Measurements from ENCODE around the gene NCS1.

Gene NCS1

DNA sequence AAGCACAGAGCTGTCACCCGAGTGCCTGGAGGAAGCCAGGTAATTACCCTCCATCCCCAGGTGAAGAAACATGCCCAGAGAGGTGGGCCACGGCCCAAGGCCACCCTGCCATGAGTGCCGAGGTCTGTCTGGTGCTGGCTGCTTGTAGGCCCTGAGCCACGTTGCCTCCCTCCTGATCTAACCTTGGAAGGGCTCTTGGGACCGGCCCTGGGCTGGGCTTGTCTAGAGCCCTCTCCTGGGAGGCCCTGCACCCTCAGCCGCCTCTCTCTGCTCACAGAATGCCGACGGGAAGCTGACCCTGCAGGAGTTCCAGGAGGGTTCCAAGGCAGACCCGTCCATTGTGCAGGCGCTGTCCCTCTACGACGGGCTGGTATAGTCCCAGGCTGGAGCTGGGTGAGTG lies 53.9 kb downstream of the NCS1 start:
- Histone ChIP-seq H3K4me1 (ENCODE audit: insufficient read depth, low read length, poor library complexity, severe bottlenecking) (no peaks in the 10 kb centered on the region), H3K36me3 (ENCODE audit: insufficient read depth, low read length) (no peaks in the 10 kb centered on the region), H3F3A (ENCODE audit: low read depth) (no peaks in the 10 kb centered on the region), H2AFZ (ENCODE audit: low read length) (no peak overlapping the region), H3K9ac (ENCODE audit: low read depth, low read length, poor library complexity, severe bottlenecking) (no peak overlapping the region), H3K27me3 (ENCODE audit: insufficient read depth, low read length, poor library complexity, severe bottlenecking) (no peaks in the 10 kb centered on the region), H3K9me2 (replicated peaks; ENCODE audit: low read depth, low read length) (no peaks in the 10 kb centered on the region), H3K4me3 (ENCODE audit: low read length, poor library complexity, severe bottlenecking) (no peak overlapping the region), H3K79me2 (ENCODE audit: insufficient read depth, low read length) (no peaks in the 10 kb centered on the region), H3K9me3 (ENCODE audit: insufficient read depth, low read depth, low read length) (no peaks in the 10 kb centered on the region), H3K4me2 (ENCODE audit: low read depth, low read length, poor library complexity, severe bottlenecking) (no peak overlapping the region), H4K20me1 (ENCODE audit: insufficient read depth, low read length, poor library complexity, severe bottlenecking) (no peaks in the 10 kb centered on the region)
- TF ChIP-seq EZH2phosphoT487 (IDR thresholded peaks at IDR 0.05; ENCODE audit: borderline replicate concordance) = no peak
- TF ChIP-seq, protein P1, sequence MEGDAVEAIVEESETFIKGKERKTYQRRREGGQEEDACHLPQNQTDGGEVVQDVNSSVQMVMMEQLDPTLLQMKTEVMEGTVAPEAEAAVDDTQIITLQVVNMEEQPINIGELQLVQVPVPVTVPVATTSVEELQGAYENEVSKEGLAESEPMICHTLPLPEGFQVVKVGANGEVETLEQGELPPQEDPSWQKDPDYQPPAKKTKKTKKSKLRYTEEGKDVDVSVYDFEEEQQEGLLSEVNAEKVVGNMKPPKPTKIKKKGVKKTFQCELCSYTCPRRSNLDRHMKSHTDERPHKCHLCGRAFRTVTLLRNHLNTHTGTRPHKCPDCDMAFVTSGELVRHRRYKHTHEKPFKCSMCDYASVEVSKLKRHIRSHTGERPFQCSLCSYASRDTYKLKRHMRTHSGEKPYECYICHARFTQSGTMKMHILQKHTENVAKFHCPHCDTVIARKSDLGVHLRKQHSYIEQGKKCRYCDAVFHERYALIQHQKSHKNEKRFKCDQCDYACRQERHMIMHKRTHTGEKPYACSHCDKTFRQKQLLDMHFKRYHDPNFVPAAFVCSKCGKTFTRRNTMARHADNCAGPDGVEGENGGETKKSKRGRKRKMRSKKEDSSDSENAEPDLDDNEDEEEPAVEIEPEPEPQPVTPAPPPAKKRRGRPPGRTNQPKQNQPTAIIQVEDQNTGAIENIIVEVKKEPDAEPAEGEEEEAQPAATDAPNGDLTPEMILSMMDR (conservative IDR thresholded peaks at IDR 0.05; ENCODE audit: low read length) = no peak

DNA sequence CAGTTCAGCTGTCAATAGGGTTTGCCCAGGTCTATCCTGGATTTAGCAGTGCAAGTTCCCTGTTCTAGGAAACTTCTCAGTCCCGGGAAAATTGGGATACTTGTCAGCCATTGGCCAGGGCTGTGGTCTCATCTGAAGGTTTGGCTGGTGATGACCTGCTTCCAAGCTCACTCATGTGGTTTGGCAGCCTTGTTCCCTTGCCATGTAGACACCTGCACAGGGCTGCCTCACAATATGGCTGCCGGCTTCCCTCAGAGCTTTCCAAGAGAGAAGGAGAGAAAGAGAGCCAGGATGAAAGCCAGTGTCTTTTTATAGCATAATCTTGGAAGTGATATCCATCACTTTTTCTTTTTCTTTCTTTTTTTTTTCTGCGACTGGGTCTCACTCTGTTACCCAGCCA lies 55.6 kb downstream of the NCS1 start:
- no peak overlapping the region for H3K4me2 ChIP-seq (ENCODE audit: low read depth, low read length, poor library complexity, severe bottlenecking)
- H4K20me1 ChIP-seq (ENCODE audit: insufficient read depth, low read length, poor library complexity, severe bottlenecking) = no peaks in the 10 kb centered on the region
- H3K9me2 ChIP-seq (replicated peaks; ENCODE audit: low read depth, low read length) = no peaks in the 10 kb centered on the region

DNA sequence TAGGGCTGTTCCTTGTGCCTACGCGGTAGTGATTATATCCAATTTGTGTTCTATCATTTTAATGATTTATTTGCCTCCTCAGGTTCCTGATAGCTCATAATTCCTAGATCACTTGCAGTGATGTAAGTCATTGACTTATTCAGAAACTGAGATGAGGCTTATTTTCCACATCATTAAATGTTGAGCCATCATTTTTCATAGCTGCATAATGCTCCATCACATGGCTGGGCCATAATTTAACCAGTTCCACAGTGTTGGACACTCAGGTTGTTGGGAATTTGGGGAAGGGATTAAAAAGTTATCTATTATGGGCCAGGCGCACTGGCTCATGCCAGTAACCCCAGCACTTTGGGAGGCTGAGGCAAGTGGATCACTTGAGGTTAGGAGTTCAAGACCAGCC lies 57.6 kb downstream of the NCS1 start:
- TF ChIP-seq EZH2phosphoT487 (IDR thresholded peaks at IDR 0.05; ENCODE audit: borderline replicate concordance) = no peak
- TF ChIP-seq, protein P1 (conservative IDR thresholded peaks at IDR 0.05; ENCODE audit: low read length) = no peak
- Histone ChIP-seq H3F3A (ENCODE audit: low read depth) (no peaks in the 10 kb centered on the region), H3K79me2 (ENCODE audit: insufficient read depth, low read length) (no peaks in the 10 kb centered on the region), H3K4me1 (ENCODE audit: insufficient read depth, low read length, poor library complexity, severe bottlenecking) (no peaks in the 10 kb centered on the region), H3K9me3 (ENCODE audit: insufficient read depth, low read depth, low read length) (no peaks in the 10 kb centered on the region), H3K9me2 (replicated peaks; ENCODE audit: low read depth, low read length) (no peaks in the 10 kb centered on the region), H2AFZ (ENCODE audit: low read length) (no peak overlapping the region), H3K36me3 (ENCODE audit: insufficient read depth, low read length) (no peaks in the 10 kb centered on the region), H3K9ac (ENCODE audit: low read depth, low read length, poor library complexity, severe bottlenecking) (no peak overlapping the region), H3K27me3 (ENCODE audit: insufficient read depth, low read length, poor library complexity, severe bottlenecking) (no peaks in the 10 kb centered on the region), H3K4me3 (ENCODE audit: low read length, poor library complexity, severe bottlenecking) (no peak overlapping the region), H4K20me1 (ENCODE audit: insufficient read depth, low read length, poor library complexity, severe bottlenecking) (no peaks in the 10 kb centered on the region), H3K4me2 (ENCODE audit: low read depth, low read length, poor library complexity, severe bottlenecking) (no peak overlapping the region)

More for the DNA sequence above, 55.6 kb downstream of the NCS1 start:
- no peak overlapping the region for H3K9ac ChIP-seq (ENCODE audit: low read depth, low read length, poor library complexity, severe bottlenecking)
- H3K4me3 ChIP-seq (ENCODE audit: low read length, poor library complexity, severe bottlenecking) = no peak overlapping the region
- no peaks in the 10 kb centered on the region for H3K9me3 ChIP-seq (ENCODE audit: insufficient read depth, low read depth, low read length)
- no peaks in the 10 kb centered on the region for H3K4me1 ChIP-seq (ENCODE audit: insufficient read depth, low read length, poor library complexity, severe bottlenecking)
- TF ChIP-seq, protein P1 (conservative IDR thresholded peaks at IDR 0.05; ENCODE audit: low read length) = no peak
- no peak for TF ChIP-seq EZH2phosphoT487 (IDR thresholded peaks at IDR 0.05; ENCODE audit: borderline replicate concordance)
- no peaks in the 10 kb centered on the region for H3K27me3 ChIP-seq (ENCODE audit: insufficient read depth, low read length, poor library complexity, severe bottlenecking)
- H2AFZ ChIP-seq (ENCODE audit: low read length) = no peak overlapping the region
- no peaks in the 10 kb centered on the region for H3K36me3 ChIP-seq (ENCODE audit: insufficient read depth, low read length)
- no peaks in the 10 kb centered on the region for H3K79me2 ChIP-seq (ENCODE audit: insufficient read depth, low read length)
- no peaks in the 10 kb centered on the region for H3F3A ChIP-seq (ENCODE audit: low read depth)

All from Loucy (cell line).